GM23338 (cell line): ENCODE measurements around the gene APBA2. TPM values are rescaled to one million over a fixed set of nuclear protein-coding genes. Genes with fewer than 3 reads are reported as not detected.

ENCODE experiments used
- ATAC-seq: fragments of 200-7000 bp; cut with Tn5 transposase; 3 replicates; pipeline ENCODE4 v1.9.1; 2020
- DNase-seq: peaks from one replicate; pipeline ENCODE4 v3.0.0-alpha.2; 2015; ENCODE audit warnings: low spot score
- H2AFZ ChIP-seq: fragments of 200-600 bp; sonication (generic); 2 replicates; pipeline ENCODE4 v1.8.0; 2016; ENCODE audit warnings: antibody characterized with exemption, mild to moderate bottlenecking, moderate library complexity
- H3F3A ChIP-seq: fragments of 200-600 bp; sonication (generic); replicated peaks from 2 replicates; pipeline ENCODE4 v1.8.0; 2017; ENCODE audit warnings: antibody characterized with exemption, mixed run types, low read depth
- H3K27ac ChIP-seq: fragments of 200-600 bp; sonication (generic); 2 replicates; pipeline ENCODE4 v1.6.1; 2016; ENCODE audit warnings: low read depth
- H3K27me3 ChIP-seq: fragments of 200-600 bp; sonication (generic); 2 replicates; pipeline ENCODE4 v1.8.0; 2016; ENCODE audit warnings: mild to moderate bottlenecking, mixed run types, moderate library complexity; ENCODE audit not compliant: insufficient read depth
- H3K36me3 ChIP-seq: fragments of 200-600 bp; sonication (generic); 2 replicates; pipeline ENCODE4 v1.8.0; 2016; ENCODE audit warnings: mild to moderate bottlenecking; ENCODE audit not compliant: insufficient read depth
- H3K4me1 ChIP-seq: fragments of 200-600 bp; sonication (generic); 2 replicates; pipeline ENCODE4 v1.8.0; 2016; ENCODE audit warnings: mild to moderate bottlenecking, moderate library complexity; ENCODE audit not compliant: insufficient read depth
- H3K4me2 ChIP-seq: fragments of 200-600 bp; sonication (generic); 2 replicates; pipeline ENCODE4 v1.7.1; 2017; ENCODE audit warnings: mixed run types
- H3K4me3 ChIP-seq: fragments of 200-600 bp; sonication (generic); 2 replicates; pipeline ENCODE4 v1.6.1; 2016; ENCODE audit warnings: mixed run types
- H3K79me2 ChIP-seq: fragments of 200-600 bp; sonication (generic); replicated peaks from 2 replicates; pipeline ENCODE4 v1.8.0; 2017; ENCODE audit warnings: mild to moderate bottlenecking; ENCODE audit not compliant: insufficient read depth
- H3K9me2 ChIP-seq: fragments of 200-600 bp; sonication (generic); 2 replicates; pipeline ENCODE4 v1.8.0; 2017; ENCODE audit not compliant: insufficient read depth
- H4K20me1 ChIP-seq: fragments of 200-600 bp; sonication (generic); replicated peaks from 2 replicates; pipeline ENCODE4 v1.8.0; 2017; ENCODE audit warnings: mild to moderate bottlenecking; ENCODE audit not compliant: insufficient read depth
- H3K27ac Mint-ChIP-seq: 2 replicates; pipeline ENCODE4 v1.8.0; 2020; ENCODE audit warnings: inconsistent platforms, mild to moderate bottlenecking, moderate library complexity, mixed read lengths
- H3K27me3 Mint-ChIP-seq: 3 replicates; pipeline ENCODE4 v1.8.0; 2022; ENCODE audit warnings: low read depth, mild to moderate bottlenecking, moderate library complexity, mixed read lengths, inconsistent platforms; ENCODE audit not compliant: insufficient read depth, poor library complexity
- H3K36me3 Mint-ChIP-seq: 3 replicates; pipeline ENCODE4 v1.8.0; 2021; ENCODE audit warnings: low read depth, mild to moderate bottlenecking, inconsistent platforms, moderate library complexity, mixed read lengths
- H3K4me1 Mint-ChIP-seq: 3 replicates; pipeline ENCODE4 v1.8.0; 2020; ENCODE audit warnings: mild to moderate bottlenecking, inconsistent platforms, mixed read lengths
- H3K4me3 Mint-ChIP-seq: 3 replicates; pipeline ENCODE4 v1.8.0; 2021; ENCODE audit warnings: moderate library complexity, mild to moderate bottlenecking, inconsistent platforms, mixed read lengths
- H3K9me3 Mint-ChIP-seq: 3 replicates; pipeline ENCODE4 v1.8.0; 2020; ENCODE audit warnings: moderate library complexity, mild to moderate bottlenecking, inconsistent platforms, mixed read lengths
- CREB1 ChIP-seq: fragments of 250-450 bp; sonication (Bioruptor Pico); IDR thresholded peaks from 2 replicates; pipeline ENCODE4 v1.5.0; 2020; ENCODE audit warnings: low read depth, mild to moderate bottlenecking, moderate library complexity
- EZH2 ChIP-seq: fragments of 200-600 bp; sonication (generic); IDR thresholded peaks from one replicate; pipeline ENCODE4 v1.8.0; 2017; ENCODE audit warnings: antibody characterized with exemption, mild to moderate bottlenecking, low read depth; ENCODE audit not compliant: unreplicated experiment
- EZH2phosphoT487 ChIP-seq: fragments of 200-600 bp; sonication (generic); IDR thresholded peaks from one replicate; pipeline ENCODE4 v1.8.1; 2018; ENCODE audit warnings: antibody characterized with exemption; ENCODE audit not compliant: unreplicated experiment
- JUNB ChIP-seq: IDR thresholded peaks from one replicate; pipeline ENCODE4 v1.6.1; 2016; ENCODE audit warnings: antibody characterized with exemption; ENCODE audit not compliant: unreplicated experiment
- NANOG ChIP-seq: IDR thresholded peaks from 2 replicates; pipeline ENCODE4 v1.6.1; 2016; ENCODE audit warnings: antibody characterized with exemption, borderline replicate concordance
- polyA plus RNA-seq: library from polyadenylated mRNA; unstranded; fragments of >200 nt; fragmentation: Nextera tagmentation; extraction: Ambion mirVana; gene quantifications from 2 replicates; pipeline ENCODE4 v1.2.1, GENCODE V29; 2016
- total RNA-seq: library from RNA; depleted of rRNA; stranded (reverse); fragments of >200 nt; shearing (Covaris generic); gene quantifications from 2 replicates; pipeline ENCODE4 v1.2.3, GENCODE V29; 2014
- TF ChIP-seq, protein P1 (sequence below): fragments of 250-450 bp; sonication (Bioruptor Pico); IDR thresholded peaks from 2 replicates; pipeline ENCODE4 v1.5.0; 2020; ENCODE audit warnings: mild to moderate bottlenecking, moderate library complexity
- TF ChIP-seq, protein P2 (sequence below), 2 experiments: fragments of 200-600 bp in 1 of 2; sonication (generic) in 1 of 2; conservative IDR thresholded peaks; 2 replicates each; pipeline versions ENCODE4 v1.5.1 to v1.6.1; 2016 to 2017; ENCODE audit warnings: antibody characterized with exemption in 2 of 2, low read depth in 2 of 2, mild to moderate bottlenecking in 2 of 2, moderate library complexity in 1 of 2
- TF ChIP-seq, protein P3 (sequence below): IDR thresholded peaks from one replicate; pipeline ENCODE4 v1.6.1; 2018; ENCODE audit warnings: antibody characterized with exemption; ENCODE audit not compliant: unreplicated experiment

Gene APBA2
- total and polyA plus RNA-seq, 2 experiments from 2014 or later = 5.9 to 24.7 TPM

DNA sequence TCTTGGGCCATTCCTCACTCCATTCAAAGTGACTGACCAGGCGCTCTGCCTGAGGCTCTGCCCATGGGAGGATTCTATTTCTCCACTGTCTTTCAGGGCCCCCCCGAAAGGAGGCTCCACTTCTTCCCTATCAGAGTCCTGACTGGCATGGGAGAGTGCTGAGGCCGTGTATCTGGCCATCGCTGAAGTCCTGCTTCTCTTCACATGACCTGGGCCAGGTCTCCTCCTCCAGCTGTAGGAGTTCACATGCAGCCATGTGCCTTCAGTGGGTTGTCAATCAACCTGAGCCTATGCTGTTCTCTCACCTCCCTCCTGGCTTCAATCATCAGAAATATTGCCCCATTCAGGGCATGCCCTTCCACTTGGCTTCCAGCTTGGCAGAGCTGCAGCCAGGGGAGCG is 12.8 kb upstream of the APBA2 start:
- Mint-ChIP-seq H3K9me3 (no peaks in the 10 kb centered on the region; the same call in 2 of the 3 replicates), H3K36me3 (peaks cover 3% of the 10 kb centered on the region; the same call in 1 of the 3 replicates), H3K27me3 (peaks cover 6% of the 10 kb centered on the region), H3K4me1 (peaks cover 12% of the 10 kb centered on the region), H3K4me3 (no peak overlapping the region), H3K27ac (no peak overlapping the region)
- ATAC-seq (no peak), DNase-seq (no peak)
- Histone ChIP-seq H4K20me1 (no peaks in the 10 kb centered on the region), H3K9me2 (no peaks in the 10 kb centered on the region), H3K27ac (no peak overlapping the region), H2AFZ (no peak overlapping the region), H3K27me3 (no peaks in the 10 kb centered on the region), H3F3A (no peaks in the 10 kb centered on the region), H3K79me2 (no peaks in the 10 kb centered on the region), H3K4me3 (no peak overlapping the region), H3K4me2 (no peak overlapping the region), H3K36me3 (no peaks in the 10 kb centered on the region), H3K4me1 (peaks cover 15% of the 10 kb centered on the region; the same call in 1 of the 2 replicates)
- TF ChIP-seq JUNB (no peak), CREB1 (CRISPR knock-in tag) (no peak), EZH2 (no peak), EZH2phosphoT487 (no peak), NANOG (no peak)
- TF ChIP-seq, protein P1, sequence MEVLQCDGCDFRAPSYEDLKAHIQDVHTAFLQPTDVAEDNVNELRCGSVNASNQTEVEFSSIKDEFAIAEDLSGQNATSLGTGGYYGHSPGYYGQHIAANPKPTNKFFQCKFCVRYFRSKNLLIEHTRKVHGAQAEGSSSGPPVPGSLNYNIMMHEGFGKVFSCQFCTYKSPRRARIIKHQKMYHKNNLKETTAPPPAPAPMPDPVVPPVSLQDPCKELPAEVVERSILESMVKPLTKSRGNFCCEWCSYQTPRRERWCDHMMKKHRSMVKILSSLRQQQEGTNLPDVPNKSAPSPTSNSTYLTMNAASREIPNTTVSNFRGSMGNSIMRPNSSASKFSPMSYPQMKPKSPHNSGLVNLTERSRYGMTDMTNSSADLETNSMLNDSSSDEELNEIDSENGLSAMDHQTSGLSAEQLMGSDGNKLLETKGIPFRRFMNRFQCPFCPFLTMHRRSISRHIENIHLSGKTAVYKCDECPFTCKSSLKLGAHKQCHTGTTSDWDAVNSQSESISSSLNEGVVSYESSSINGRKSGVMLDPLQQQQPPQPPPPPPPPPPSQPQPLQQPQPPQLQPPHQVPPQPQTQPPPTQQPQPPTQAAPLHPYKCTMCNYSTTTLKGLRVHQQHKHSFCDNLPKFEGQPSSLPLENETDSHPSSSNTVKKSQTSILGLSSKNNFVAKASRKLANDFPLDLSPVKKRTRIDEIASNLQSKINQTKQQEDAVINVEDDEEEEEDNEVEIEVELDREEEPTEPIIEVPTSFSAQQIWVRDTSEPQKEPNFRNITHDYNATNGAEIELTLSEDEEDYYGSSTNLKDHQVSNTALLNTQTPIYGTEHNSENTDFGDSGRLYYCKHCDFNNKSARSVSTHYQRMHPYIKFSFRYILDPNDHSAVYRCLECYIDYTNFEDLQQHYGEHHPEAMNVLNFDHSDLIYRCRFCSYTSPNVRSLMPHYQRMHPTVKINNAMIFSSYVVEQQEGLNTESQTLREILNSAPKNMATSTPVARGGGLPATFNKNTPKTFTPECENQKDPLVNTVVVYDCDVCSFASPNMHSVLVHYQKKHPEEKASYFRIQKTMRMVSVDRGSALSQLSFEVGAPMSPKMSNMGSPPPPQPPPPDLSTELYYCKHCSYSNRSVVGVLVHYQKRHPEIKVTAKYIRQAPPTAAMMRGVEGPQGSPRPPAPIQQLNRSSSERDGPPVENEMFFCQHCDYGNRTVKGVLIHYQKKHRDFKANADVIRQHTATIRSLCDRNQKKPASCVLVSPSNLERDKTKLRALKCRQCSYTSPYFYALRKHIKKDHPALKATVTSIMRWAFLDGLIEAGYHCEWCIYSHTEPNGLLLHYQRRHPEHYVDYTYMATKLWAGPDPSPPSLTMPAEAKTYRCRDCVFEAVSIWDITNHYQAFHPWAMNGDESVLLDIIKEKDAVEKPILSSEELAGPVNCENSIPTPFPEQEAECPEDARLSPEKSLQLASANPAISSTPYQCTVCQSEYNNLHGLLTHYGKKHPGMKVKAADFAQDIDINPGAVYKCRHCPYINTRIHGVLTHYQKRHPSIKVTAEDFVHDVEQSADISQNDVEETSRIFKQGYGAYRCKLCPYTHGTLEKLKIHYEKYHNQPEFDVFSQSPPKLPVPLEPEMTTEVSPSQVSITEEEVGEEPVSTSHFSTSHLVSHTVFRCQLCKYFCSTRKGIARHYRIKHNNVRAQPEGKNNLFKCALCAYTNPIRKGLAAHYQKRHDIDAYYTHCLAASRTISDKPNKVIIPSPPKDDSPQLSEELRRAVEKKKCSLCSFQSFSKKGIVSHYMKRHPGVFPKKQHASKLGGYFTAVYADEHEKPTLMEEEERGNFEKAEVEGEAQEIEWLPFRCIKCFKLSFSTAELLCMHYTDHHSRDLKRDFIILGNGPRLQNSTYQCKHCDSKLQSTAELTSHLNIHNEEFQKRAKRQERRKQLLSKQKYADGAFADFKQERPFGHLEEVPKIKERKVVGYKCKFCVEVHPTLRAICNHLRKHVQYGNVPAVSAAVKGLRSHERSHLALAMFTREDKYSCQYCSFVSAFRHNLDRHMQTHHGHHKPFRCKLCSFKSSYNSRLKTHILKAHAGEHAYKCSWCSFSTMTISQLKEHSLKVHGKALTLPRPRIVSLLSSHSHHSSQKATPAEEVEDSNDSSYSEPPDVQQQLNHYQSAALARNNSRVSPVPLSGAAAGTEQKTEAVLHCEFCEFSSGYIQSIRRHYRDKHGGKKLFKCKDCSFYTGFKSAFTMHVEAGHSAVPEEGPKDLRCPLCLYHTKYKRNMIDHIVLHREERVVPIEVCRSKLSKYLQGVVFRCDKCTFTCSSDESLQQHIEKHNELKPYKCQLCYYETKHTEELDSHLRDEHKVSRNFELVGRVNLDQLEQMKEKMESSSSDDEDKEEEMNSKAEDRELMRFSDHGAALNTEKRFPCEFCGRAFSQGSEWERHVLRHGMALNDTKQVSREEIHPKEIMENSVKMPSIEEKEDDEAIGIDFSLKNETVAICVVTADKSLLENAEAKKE = no peak
- TF ChIP-seq, protein P2, sequence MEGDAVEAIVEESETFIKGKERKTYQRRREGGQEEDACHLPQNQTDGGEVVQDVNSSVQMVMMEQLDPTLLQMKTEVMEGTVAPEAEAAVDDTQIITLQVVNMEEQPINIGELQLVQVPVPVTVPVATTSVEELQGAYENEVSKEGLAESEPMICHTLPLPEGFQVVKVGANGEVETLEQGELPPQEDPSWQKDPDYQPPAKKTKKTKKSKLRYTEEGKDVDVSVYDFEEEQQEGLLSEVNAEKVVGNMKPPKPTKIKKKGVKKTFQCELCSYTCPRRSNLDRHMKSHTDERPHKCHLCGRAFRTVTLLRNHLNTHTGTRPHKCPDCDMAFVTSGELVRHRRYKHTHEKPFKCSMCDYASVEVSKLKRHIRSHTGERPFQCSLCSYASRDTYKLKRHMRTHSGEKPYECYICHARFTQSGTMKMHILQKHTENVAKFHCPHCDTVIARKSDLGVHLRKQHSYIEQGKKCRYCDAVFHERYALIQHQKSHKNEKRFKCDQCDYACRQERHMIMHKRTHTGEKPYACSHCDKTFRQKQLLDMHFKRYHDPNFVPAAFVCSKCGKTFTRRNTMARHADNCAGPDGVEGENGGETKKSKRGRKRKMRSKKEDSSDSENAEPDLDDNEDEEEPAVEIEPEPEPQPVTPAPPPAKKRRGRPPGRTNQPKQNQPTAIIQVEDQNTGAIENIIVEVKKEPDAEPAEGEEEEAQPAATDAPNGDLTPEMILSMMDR (conservative IDR thresholded peaks at IDR 0.05; ENCODE audit: low read depth in 2 of 2) = no peak
- TF ChIP-seq, protein P3, sequence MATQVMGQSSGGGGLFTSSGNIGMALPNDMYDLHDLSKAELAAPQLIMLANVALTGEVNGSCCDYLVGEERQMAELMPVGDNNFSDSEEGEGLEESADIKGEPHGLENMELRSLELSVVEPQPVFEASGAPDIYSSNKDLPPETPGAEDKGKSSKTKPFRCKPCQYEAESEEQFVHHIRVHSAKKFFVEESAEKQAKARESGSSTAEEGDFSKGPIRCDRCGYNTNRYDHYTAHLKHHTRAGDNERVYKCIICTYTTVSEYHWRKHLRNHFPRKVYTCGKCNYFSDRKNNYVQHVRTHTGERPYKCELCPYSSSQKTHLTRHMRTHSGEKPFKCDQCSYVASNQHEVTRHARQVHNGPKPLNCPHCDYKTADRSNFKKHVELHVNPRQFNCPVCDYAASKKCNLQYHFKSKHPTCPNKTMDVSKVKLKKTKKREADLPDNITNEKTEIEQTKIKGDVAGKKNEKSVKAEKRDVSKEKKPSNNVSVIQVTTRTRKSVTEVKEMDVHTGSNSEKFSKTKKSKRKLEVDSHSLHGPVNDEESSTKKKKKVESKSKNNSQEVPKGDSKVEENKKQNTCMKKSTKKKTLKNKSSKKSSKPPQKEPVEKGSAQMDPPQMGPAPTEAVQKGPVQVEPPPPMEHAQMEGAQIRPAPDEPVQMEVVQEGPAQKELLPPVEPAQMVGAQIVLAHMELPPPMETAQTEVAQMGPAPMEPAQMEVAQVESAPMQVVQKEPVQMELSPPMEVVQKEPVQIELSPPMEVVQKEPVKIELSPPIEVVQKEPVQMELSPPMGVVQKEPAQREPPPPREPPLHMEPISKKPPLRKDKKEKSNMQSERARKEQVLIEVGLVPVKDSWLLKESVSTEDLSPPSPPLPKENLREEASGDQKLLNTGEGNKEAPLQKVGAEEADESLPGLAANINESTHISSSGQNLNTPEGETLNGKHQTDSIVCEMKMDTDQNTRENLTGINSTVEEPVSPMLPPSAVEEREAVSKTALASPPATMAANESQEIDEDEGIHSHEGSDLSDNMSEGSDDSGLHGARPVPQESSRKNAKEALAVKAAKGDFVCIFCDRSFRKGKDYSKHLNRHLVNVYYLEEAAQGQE = no peak
